Measurements from ENCODE around the gene LINGO1.

Gene LINGO1

DNA sequence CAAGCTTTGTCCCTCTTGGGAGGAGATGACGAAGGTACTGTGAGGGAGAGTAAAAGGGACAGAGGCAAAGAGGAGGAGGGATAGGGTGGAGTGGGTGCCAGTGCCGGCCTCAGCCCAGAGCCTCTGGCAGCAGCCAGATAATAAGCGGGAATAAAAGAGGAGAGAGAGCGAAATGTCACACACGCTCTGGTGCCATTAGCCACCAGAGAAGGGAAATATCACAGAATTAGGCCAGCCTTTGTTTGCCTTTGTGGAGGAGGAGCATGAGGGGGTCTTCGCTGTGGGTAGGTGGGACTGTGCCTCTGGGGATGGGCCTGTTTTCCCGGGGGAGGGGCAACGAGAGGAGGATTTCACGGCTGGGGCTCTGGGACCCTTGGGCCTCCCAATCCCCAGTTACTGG lies 67.8 kb downstream of the LINGO1 start:
- H3K9me3 ChIP-seq: no peaks in the 10 kb centered on the region
- no peak for TF ChIP-seq CTCF (IDR thresholded peaks at IDR 0.05; ENCODE audit: low read depth, low read length)
- no peaks in the 10 kb centered on the region for H3K36me3 ChIP-seq
- no peak for DNase-seq
- no peaks in the 10 kb centered on the region for H3K27me3 ChIP-seq
- H3K4me1 ChIP-seq: peaks cover 7% of the 10 kb centered on the region; the same call in 1 of the 2 replicates
- H3K4me3 ChIP-seq (ENCODE audit: low read depth, low read length): no peak overlapping the region

DNA sequence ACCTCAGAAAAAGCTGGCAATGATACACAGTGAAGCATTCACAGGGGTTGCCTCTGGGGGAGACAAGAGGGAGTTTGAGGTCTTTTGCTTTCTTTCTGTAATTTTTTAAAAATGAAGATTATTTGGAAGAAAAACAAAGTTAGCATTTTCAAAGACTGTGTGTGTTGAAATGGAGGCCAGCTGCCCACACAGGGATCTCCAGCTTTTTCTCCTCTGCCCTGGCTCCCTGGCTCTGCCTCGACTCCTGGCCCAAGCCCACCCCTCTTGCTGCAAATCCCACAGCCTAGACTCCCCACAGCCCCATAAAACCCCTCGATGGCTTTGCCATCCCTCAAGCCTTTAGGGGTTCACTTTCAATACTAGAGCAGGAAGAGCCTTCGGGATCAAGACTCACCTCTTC lies 68.4 kb downstream of the LINGO1 start:
- no peak for TF ChIP-seq CTCF (IDR thresholded peaks at IDR 0.05; ENCODE audit: low read depth, low read length)
- H3K9me3 ChIP-seq: no peaks in the 10 kb centered on the region
- no peaks in the 10 kb centered on the region for H3K36me3 ChIP-seq
- DNase-seq: no peak
- peaks cover 2% of the 10 kb centered on the region; the same call in 1 of the 2 replicates for H3K4me1 ChIP-seq
- no peak overlapping the region for H3K4me3 ChIP-seq (ENCODE audit: low read depth, low read length)
- no peaks in the 10 kb centered on the region for H3K27me3 ChIP-seq

DNA sequence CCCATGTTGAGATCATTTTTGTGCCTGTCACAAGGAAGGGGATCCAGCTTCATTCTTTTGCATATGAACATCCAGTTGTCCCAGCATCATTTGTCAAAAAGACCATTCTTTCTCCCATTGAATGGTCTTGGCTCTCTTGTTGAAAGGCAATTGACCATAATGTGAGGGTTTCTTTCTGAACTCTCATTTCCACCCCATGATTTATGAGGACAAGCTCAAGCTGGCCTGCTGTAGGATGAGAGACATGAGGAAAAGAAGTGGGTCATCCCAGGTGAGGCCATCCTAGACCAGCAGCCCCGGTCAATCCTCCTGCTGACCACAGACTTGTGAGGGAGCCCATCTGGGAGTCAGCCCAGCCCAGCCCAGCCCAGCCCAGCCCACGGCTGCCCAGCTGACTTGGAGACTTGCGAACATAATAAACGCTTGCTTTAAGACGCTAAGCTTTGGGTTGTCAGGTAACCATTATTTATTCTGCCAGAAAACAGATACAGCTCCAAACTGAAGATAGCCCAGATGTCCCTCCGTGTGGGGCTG lies 69.0 kb downstream of the LINGO1 start:
- H3K9me3 ChIP-seq: no peaks in the 10 kb centered on the region
- no peak for TF ChIP-seq CTCF (IDR thresholded peaks at IDR 0.05; ENCODE audit: low read depth, low read length)
- DNase-seq: no peak
- no peaks in the 10 kb centered on the region for H3K27me3 ChIP-seq
- H3K36me3 ChIP-seq: no peaks in the 10 kb centered on the region
- no peaks in the 10 kb centered on the region; the same call in 1 of the 2 replicates for H3K4me1 ChIP-seq
- no peak overlapping the region for H3K4me3 ChIP-seq (ENCODE audit: low read depth, low read length)

Measured in BE2C (cell line).